Astrocyte (in vitro differentiated cells and primary cell): ENCODE results near the gene PPP2R2D.

Experiments used
- CTCF ChIP-seq: IDR thresholded peaks from 2 replicates; pipeline ENCODE4 v1.5.1; 2011; ENCODE audit warnings: low read depth, mild to moderate bottlenecking, inconsistent platforms, low read length, moderate library complexity; ENCODE audit not compliant: insufficient read depth
- EZH2 ChIP-seq: IDR thresholded peaks from 2 replicates; pipeline ENCODE4 v1.6.1; 2012; ENCODE audit warnings: mild to moderate bottlenecking, low read length, inconsistent platforms; ENCODE audit not compliant: insufficient read depth

- TF ChIP-seq CTCF = no peak
- TF ChIP-seq EZH2 = no peak
Measured at GRCh38 chr10:131907679-131908078, 6.9 kb downstream of the PPP2R2D start.
